GM18870 (cell line): Measurements from ENCODE around the gene BAHD1.
"Not testable (repeated sequence)": the region's sequence is repeated elsewhere in the genome, so short reads cannot be mapped to it uniquely, and the experiment has no call there.

Experiments used
- ATAC-seq: cut with Tn5 transposase; IDR thresholded peaks from one replicate; pipeline ENCODE4 v1.9.1; 2021; ENCODE audit warnings: moderate library complexity; ENCODE audit not compliant: unreplicated experiment

BAHD1 gene

DNA sequence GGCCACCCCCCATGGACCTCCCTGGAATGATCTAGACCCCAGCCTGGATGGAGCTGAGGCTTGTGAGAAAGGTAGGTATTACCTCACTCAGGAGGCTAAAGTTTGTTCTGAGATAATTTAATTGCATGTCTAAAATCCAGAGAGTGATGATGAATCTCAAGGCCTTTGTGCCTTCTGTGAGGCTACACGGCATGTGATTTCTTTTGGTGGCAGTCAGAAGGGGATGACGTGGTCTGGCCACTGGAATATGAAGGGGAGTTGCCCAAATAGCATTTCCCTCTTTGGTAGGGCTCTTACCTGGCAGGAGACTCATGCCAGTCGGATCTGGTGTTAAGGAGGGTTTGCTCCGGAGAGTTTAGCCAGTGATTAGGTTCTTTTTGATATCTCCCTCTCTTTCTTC, 2.5 kb downstream of the BAHD1 start:
- ATAC-seq: no peak

DNA sequence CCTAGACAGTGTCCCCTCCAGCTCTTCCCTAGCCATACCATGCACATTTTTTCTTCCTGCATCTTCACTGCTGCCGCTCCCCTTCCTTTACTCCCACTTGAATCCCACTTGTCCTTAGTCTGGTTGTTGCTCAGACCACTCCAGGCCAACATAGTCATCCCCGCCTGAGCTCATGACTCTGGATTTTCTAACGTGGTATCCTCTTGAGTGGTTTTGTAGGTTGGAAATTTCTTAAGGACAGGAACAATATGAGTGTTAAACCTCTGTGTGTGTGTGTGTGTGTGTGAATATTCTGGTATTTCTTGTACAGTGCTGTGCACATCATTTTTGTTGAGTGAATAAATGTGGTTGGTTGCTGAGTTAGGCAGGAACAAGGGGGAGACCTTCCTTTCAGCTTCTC, 3.1 kb downstream of the BAHD1 start:
- ATAC-seq: no peak

DNA sequence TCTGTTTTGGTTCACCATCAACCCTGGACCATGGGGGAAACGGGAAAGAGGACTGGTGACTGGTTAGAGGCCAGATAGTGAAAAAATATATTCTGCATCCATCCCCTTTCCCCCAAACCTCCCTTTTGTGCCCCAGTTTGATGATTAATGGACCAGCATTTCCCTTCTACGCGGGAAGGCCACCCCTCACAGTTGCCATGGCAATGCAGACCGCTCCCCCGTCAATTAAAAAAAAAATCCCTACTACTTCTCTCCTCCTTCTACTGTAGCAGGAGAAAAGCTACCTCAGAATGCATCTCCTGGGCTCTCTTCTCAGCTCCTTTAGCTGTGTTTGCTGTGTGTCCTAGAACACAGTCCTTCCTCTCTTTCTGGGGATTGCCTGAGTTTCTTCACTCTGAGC, 4.0 kb downstream of the BAHD1 start:
- ATAC-seq: no peak

DNA sequence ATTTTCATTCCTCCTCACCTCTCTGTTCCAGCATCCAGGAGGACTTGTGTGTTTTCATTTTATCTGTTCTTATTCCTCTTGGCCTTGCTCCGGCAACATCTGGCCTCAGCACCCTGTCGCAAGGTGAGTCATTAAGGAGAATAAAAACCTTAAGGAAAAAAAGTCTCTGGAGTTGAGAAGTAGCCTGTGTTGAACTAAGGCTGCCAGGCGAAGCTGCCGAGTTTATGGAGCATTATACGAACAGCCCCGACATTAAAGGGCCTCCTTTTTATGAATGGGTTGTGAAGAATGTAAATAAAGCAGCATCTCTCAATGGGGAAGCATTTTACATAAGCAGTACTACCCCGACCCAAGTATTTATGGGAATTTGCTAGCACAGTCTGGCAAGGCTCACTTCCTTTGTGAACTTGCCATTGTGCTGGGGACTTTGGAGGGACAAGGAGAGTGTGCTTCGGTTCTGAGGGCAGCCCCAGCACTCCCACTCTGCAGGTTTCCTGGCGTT, 4.7 kb downstream of the BAHD1 start:
- no peak for ATAC-seq

DNA sequence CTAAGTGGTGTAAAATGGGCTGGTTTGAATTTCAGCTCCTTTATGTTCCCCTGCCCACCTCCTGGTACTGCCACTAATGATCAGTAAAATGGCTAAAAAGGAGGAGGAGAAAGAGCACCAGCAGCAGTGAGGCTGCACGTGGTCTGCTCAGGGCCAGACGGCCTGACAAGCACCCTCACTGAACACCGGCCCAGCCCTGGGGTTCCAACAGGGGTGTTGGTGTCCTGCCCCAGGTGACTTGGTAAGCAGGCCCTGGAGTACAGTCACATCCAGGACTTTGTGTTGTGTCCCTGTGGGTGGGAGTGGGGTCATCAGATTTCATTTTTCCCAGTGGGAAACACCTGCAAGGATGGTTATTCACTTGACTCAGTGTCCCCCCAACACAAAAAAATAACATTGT, 5.4 kb downstream of the BAHD1 start:
- no peak for ATAC-seq

DNA sequence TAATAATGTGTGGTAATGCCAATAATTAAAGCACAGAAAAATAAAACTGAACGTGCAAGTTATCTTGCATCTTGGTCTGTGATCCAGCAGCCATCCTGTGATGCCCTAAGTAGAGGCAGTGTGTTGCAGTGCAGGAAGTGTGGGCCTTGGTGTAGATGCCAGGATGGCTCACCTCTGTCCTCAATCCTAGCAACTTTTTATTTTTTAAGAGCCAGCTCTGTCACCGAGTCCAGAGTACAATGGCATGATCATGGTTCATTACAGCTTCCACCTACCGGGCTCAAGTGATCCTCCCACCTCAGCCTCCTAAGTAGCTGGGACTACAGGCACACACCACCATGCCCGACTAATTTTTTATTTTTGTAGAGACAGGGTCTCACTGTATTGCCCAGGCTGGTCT, 7.6 kb downstream of the BAHD1 start:
- no peak for ATAC-seq

DNA sequence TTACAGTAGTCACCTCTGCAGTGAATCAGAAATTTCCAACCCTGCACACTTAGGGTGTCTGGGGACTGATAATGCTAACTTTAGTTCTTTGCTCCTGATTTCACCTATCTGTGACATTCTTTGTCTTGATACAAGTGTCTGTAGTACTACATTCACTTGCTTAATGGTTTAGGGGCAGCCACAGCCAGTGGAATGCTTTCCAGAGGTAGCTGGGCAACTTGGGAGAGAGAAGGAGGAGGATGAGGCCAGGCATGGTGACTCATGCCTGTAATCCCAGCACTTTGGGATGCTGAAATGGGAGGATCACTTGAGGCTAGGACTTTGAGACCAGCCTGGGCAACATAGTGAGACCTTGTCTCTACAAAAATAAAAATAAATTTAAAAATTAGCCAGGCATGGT, 8.5 kb downstream of the BAHD1 start:
- no peak for ATAC-seq

DNA sequence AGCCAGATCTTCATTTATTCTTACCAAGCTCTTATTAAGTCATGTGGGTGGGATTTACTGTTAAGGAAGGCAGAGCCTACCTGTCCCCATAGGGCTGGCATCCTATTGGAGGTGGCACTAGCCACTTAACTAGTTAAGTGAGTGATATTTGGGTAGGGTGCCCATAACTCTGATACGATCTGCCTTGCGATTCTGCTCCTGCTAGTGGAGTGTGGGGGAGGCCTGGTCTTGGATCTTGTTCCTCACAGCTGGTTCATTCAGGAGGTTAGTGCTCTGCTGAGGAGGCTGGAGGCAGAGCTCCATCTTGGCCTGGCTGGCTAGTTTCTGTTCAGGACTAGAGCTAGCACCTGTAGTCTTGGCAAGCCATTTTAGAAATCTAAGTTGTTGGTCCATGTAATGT, 9.3 kb downstream of the BAHD1 start:
- no peak for ATAC-seq

DNA sequence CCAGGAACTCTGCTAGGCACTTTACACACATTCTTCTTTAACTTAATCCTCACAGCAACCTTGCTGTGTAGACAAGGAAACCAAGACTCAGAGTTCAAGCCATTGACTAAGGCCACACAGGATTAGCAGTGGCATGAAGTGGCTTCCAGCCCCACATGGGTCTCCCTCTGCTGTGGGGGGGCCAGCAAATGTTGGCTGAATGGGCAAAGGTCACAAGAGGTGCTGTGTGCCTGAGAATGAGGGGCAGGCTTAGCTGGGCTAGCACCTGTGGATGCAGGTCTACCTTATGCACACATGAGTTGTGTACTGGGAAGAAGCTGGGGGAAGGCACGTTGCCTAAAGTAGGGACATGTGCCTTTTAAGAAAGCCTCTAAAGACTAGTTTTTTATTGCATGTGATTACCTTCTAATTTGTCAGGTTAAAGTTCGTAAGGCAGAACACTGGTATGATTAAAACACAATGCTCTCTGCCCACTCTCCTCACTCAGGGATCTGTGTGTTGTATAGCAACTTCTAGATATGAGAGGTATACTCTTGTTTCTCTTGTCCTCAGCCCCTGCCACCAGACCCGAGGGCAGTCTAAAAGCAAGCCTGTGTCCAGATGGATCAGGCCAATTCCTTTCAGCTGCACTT, 10.9 kb downstream of the BAHD1 start:
- ATAC-seq: no peak

DNA sequence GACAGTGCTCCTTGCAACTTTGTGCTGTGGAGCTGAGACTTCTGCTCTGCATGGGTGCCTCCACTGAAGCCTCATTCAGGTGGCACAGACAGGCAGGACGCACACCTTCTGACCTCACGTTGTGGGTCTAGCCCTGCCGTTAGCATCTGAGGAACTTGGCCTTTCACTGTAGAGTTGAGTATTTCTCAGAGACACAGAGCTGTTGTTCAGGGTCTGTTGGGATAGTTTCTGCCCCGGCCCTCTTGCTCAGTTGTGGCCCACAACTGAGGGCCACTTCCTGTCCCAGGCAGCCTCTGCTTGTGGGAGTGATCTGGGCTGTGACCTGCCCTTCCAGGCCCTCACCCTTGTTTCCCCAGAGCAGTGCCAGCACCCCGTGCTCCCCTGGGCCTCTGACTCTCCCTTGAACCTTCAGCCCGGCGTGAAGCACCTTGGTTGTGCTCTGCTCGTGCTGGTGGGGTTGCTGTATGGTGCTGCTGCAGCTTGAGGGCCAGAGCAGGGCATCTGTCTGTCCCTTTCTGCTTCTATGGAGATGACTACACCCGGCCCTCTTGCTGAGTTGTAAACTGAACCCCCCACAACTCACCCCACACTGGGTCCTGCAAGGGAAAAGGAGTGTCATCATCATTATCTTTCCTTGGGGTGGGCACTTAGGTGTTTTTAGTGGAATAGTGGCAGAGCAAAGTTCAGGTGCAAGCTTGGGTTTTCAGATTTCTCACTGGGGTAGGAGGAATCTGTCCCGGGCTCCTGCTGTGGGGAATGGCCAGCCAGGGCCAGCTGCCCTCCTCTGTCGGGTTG, 11.7 kb downstream of the BAHD1 start:
- peak; percentile 44 for ATAC-seq

DNA sequence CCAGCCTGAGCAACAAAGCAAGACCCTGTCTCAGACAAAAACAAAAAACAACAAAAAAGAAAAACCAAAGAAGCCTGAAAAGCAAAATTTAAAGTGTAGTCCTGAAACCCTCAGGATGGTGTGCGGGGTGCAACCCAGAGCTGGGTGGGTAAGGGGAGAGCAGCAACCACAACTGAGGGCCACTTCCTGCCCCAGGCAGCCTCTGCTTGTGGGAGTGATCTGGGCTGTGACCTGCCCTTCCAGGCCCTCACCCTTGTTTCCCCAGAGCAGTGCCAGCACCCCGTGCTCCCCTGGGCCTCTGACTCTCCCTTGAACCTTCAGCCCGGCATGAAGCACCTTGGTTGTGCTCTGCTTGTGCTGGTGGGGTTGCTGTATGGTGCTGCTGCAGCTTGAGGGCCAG, 13.2 kb downstream of the BAHD1 start:
- ATAC-seq: not testable (repeated sequence)

DNA sequence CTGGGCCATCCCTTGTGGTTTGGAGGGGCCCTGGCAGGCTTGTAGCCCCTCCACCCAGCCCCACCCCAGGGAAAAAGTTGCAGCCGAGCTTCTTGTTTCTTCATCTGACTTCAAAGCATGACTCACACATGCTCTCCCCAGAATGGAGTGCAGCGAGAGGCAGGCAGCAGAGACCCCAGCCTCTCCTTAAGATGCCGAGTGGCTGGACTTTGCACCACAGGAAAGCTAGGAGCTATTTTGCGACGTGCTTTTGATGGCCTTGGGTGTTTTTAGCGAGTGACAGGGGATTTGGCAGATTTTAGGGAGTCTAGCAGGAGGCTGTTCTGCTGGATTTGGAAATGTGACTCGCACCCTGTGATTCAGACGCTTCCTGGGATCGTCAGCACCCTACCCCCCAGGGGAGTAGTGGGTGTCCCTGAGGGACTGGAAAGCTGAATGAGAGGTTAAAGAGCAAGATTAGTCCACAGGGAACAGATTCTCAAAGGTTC, 14.2 kb downstream of the BAHD1 start:
- ATAC-seq: no peak

DNA sequence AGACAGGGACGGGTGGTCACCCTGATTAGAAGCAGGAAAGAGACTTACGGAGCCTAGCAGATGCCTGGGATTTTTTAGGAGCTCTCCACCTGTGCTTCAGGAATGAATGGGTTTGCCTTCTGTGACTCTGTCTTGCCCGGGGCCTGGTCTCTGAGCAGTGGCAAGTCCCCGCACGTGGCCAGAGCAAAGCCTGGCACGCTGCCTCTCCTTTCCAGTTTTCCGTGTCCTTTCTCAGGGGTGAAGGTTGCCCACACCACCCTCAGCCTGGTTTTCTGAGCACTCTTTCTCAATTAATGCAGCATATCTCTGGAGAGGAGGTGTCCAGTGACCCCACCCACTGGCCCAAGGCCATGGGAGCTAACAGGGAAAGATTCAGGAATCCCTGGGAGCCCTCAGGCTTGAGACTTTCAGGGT, 15.6 kb downstream of the BAHD1 start:
- no peak for ATAC-seq

DNA sequence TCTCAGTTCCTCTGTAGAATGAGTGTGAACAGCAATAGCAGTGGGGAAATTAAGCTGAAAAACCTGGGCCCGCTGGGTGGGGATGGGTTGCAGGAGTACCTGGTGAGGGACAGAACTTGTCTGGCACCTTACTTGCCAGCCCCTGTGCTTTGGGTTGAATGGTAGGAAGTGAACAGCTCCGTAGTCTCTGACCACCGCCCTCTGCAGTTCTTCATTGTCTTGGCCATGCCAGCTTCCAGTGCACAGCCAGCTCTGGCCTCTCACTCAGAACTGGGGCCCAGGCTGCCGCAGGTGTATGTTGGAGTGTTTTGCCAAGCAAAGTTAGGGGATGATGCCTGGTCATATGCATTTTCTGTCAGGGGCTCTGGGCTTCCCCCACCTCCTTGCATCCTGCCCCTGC, 16.0 kb downstream of the BAHD1 start:
- ATAC-seq: no peak

DNA sequence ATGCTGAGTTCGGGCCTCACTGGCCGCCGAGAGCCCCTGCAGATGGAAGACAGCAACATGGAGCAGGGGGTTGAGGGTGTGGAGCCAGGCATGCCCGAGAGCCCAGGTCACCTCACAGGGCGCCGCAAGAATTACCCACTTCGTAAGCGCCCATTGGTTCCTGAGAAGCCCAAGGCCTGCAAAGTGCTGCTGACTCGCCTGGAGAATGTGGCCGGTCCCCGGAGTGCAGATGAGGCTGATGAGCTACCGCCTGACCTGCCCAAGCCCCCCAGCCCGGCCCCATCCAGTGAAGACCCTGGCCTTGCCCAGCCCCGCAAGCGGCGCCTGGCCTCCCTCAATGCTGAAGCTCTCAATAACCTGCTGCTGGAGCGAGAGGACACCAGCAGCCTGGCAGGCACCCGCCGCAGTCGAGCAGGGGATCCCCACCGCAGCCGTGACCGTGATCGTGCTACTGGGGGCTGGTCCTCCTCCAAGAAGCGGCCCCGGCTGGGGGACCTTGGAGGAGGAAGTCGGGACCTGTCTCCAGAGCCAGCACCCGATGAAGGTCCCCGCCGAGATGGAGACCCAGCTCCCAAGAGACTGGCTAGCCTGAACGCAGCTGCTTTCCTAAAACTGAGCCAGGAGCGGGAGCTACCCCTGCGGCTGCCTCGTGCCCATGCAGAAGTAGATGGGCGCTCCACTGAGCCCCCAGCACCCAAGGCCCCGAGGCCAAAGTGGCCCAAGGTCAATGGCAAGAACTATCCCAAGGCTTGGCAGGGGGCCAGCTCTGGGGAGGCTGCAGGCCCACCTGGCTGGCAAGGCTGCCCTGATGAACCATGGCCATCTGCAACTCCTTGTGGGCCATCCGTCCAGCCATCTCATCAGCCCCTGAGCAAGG, 18.0 kb downstream of the BAHD1 start:
- ATAC-seq: no peak

DNA sequence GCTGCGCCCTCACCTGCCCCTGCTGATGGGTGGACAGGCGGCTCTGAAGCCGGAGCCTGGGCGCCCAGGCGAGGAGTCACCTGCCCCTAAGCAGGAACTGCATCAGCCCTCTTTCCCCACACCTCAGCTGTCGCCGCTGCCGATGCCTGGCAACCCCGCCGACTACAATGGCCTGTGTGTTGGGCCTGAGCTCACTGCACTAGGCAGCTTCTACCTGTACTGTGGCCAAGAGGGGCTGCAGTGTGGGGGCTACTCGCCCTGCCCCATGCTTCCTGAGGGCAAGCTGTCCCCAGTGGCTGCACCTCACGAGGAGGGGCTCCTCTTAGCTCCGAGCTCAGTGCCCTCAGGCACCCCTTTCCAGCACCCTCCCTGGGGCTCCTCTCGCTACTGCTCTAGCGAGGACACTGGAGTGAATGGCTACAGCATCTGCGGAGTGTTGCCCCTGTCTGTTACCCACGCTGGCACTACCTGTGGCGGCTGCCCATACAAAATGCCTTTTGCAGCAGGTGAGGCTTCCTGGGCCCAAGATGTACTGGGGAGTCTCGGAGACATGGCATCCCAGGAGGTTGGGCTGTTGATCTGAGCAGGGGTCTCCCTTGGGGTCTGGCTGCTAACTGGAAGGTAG, 18.8 kb downstream of the BAHD1 start:
- ATAC-seq: no peak

DNA sequence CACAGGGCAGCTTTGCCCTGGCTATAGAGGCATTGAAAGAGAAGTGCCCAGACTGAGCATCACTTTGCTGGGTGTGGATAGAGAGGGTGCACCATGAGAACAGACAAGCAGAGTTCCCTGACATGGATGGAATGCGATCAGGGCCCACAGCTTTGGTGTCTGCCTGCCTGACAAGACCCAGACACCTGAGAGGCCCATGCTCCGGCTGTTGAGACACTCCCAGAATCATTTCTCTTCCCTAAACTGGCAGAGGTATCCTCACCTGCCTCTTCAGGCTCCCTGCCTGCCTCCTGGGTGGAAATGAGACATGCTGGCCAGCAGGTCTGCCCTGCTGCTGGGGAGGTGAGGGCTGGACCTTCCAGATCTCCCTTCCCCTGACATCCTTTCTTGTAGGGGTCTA, 19.7 kb downstream of the BAHD1 start:
- no peak for ATAC-seq

DNA sequence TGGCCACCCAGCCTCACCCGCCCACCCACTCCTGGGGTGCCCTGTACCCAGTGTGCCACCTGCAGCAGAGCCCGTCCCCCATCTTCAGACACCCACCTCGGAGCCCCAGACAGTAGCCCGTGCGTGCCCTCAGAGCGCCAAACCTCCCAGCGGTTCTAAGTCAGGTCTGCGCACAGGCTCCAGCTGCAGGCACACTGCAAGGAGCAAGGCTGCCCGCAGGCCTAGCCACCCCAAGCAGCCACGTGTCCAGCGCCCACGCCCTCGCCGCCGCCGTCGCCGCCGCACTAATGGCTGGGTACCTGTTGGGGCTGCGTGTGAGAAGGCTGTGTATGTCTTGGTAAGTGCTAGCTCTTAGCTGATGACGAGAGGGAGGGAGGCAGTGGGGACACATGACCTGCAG, 21.2 kb downstream of the BAHD1 start:
- no peak for ATAC-seq

DNA sequence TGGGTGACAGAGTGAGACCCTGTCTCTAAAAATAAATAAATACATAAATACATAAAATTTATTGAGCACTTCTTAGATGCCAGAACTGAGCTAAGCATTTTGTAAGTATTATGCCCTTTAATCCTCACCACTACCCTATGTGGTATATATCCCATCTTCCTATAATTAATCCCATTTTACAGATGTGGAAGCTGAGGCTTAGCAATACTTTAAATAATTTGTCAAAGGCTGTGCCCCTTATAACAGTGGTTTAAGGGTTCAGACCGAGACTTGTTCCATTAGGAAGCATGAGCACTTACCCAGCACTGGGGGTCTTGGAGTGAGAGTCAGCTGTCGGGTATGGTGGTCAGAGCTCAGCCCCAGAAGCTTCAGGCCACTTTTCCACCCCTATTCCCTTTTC, 22.5 kb downstream of the BAHD1 start:
- no peak for ATAC-seq

DNA sequence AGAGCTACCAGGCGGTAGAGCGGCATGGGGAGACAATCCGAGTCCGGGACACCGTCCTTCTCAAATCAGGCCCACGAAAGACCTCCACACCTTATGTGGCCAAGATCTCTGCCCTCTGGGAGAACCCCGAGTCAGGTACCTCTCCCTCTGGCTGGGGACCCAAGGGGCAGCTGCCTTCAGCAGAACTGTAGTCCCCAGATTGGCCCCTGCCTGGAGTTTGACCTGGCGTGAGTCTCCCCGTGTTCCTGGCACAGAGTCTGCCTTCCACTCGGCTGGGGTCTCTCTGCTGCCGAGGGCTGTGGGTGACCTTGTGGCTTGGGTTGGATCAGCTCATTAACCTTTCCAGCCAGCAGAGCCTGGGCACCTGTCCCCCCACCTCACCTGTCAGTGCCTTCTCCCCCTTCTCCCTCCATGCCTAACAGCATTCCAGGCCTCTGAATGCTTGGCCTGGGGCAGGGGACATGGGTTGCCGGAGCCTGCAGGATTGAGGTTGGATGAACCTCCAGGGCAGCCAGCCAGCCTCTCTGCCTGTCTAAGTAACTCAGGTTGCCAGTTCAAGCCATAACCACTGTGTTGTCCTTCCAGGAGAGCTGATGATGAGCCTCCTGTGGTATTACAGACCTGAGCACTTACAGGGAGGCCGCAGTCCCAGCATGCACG, 23.3 kb downstream of the BAHD1 start:
- ATAC-seq: no peak
